Transverse colon (tissue), 4 donors: ENCODE results near the gene SFN. TPM values are rescaled to one million over a fixed set of nuclear protein-coding genes. Genes with fewer than 3 reads are reported as not detected.
A peak's percentile ranks its signal among the peaks of the same experiment; 100 is the strongest.
"Not testable (repeated sequence)": the region's sequence is repeated elsewhere in the genome, so short reads cannot be mapped to it uniquely, and the experiment has no call there.

Experiments
- DNase-seq: peaks from one replicate; pipeline ENCODE4 v3.0.0-alpha.2; 2019
- H3K27ac ChIP-seq, 4 donors: fragments of 200-600 bp; sonication (generic); 2 replicates each; pipeline ENCODE4 v1.5.1; 2016 to 2018; ENCODE audit warnings: inconsistent platforms in 4 of 4
- H3K27me3 ChIP-seq: fragments of 200-600 bp; sonication (generic); 2 replicates; pipeline ENCODE4 v1.5.1; 2017; ENCODE audit warnings: inconsistent platforms
- H3K36me3 ChIP-seq, 4 donors: fragments of 200-600 bp; sonication (generic); 2 replicates each; pipeline ENCODE4 v1.5.1; 2017 to 2019; ENCODE audit warnings: inconsistent platforms in 4 of 4
- H3K4me1 ChIP-seq, 4 donors: fragments of 200-600 bp; sonication (generic); 2 replicates each; pipeline ENCODE4 v1.5.1; 2017 to 2020; ENCODE audit warnings: inconsistent platforms in 4 of 4
- H3K4me3 ChIP-seq, 4 donors: fragments of 200-600 bp; sonication (generic); 1 replicate in 1 of 4; 2 replicates in 3 of 4; pipeline versions ENCODE4 v1.5.1 to v1.6.1; 2017 to 2019; ENCODE audit warnings: inconsistent platforms in 4 of 4
- H3K9me3 ChIP-seq, 2 donors: fragments of 200-600 bp; sonication (generic); 2 replicates each; pipeline ENCODE4 v1.5.1; 2017 to 2019; ENCODE audit warnings: inconsistent platforms in 2 of 2
- EP300 ChIP-seq: sonication (generic); formaldehyde crosslinking; IDR thresholded peaks from one replicate; pipeline ENCODE4 v1.6.1; 2017; ENCODE audit warnings: antibody characterized with exemption, low read depth
- POLR2A ChIP-seq: fragments of 450-650 bp; IDR thresholded peaks from one replicate; pipeline ENCODE4 v1.6.1; 2016; ENCODE audit warnings: antibody characterized with exemption, mild to moderate bottlenecking, moderate library complexity
- POLR2AphosphoS5 ChIP-seq, 3 donors: sonication (generic); formaldehyde crosslinking; IDR thresholded peaks; one replicate each; pipeline ENCODE4 v1.6.1; 2016; ENCODE audit warnings: antibody characterized with exemption in 3 of 3
- WGBS, 2 donors: methylation state at CpG; one replicate each; pipeline ENCODE4 v1.1.5; 2018; ENCODE audit warnings: low coverage in 1 of 2; 5-methylcytosine and 5-hydroxymethylcytosine counted together
- in situ Hi-C, 4 donors: fragments of 200-750 bp; cut with MboI; loops; one replicate each; pipeline versions ENCODE4 v1.15.0 to v1.15.1; 2017; ENCODE audit warnings: low sequenced_read_pairs in 3 of 4, low pct_ligation_motif_present in 1 of 4, low pct_unique_long_range_greater_than_20kb in 1 of 4
- intact Hi-C: fragments of 100-400 bp; cut with DNase I; formaldehyde crosslinking; loops from one replicate; pipeline ENCODE4 v1.15.1; 2023; ENCODE audit warnings: low total_unique reads
- total RNA-seq, 4 donors: library from RNA; depleted of rRNA; stranded (reverse); fragments of >200 nt; gene quantifications; one replicate each; pipeline ENCODE4 v1.1.0, GENCODE V29; 2016
- TF ChIP-seq, protein P1 (sequence below), 5 experiments: fragments of 200-600 bp in 3 of 5; fragments of 450-650 bp in 2 of 5; sonication (generic) in 3 of 5; IDR thresholded peaks; 1 replicate in 2 of 5; 2 replicates in 3 of 5; pipeline ENCODE4 v1.5.1; 2016 to 2017; ENCODE audit warnings: antibody characterized with exemption in 5 of 5, inconsistent platforms in 3 of 5, mild to moderate bottlenecking in 2 of 5, moderate library complexity in 1 of 5

The SFN gene
- total RNA-seq, 4 donors from 2014 or later = 50.2 to 197 (median 163) TPM

DNA sequence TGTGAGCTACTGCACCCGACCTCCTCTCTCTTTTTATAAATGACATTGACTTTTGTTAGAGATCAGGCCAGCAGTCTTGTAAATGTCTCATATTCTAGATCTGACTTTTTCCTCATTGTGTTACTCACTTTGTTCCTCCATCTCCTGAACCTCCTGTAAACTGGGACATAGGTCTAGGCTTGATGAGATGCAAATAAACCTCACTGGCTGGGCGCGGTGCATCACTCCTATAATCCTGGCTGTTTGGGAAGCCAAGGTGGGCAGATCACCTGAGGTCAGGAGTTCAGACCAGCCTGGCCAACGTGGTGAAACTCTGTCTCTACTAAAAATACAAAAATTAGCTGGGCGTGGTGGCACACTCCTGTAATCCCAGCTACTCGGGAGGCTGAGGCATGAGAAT is 15.1 kb upstream of the SFN start:
- H3K9me3 ChIP-seq, in situ Hi-C loops, H3K27me3 ChIP-seq, H3K4me3 ChIP-seq, intact Hi-C loops: not testable (repeated sequence)
- Histone ChIP-seq H3K36me3 (peaks cover 0 to 20% (median 6%) of the 10 kb centered on the region in 4 donors), H3K4me1 (peaks cover 22 to 41% (median 29%) of the 10 kb centered on the region in 4 donors), H3K27ac (peak overlapping the region; percentile 74 to 88 (median 83))
- TF ChIP-seq POLR2AphosphoS5 (IDR thresholded peaks at IDR 0.05) = peak in 1 of 3 donors; percentile 50
- DNase-seq = peak; percentile 64
- 67% methylated on average over 1 to 6 of the region's 6 CpGs for WGBS, 2 donors

- intact Hi-C loops (no loop called here), in situ Hi-C loops (no loop called here)
- Histone ChIP-seq H3K27ac (peak overlapping the region; percentile 74 to 88 (median 83)), H3K9me3 (no peaks in the 10 kb centered on the region), H3K4me1 (peaks cover 26 to 48% (median 30%) of the 10 kb centered on the region in 4 donors), H3K4me3 (no peak overlapping the region), H3K27me3 (no peaks in the 10 kb centered on the region), H3K36me3 (peaks cover 0 to 20% (median 6%) of the 10 kb centered on the region in 4 donors)
- 79 to 80% methylated on average over 1 to 10 of the region's 10 CpGs for WGBS, 2 donors
- TF ChIP-seq EP300 (no peak), POLR2AphosphoS5 (IDR thresholded peaks at IDR 0.05) (no peak), POLR2A (no peak)
- TF ChIP-seq, protein P1, sequence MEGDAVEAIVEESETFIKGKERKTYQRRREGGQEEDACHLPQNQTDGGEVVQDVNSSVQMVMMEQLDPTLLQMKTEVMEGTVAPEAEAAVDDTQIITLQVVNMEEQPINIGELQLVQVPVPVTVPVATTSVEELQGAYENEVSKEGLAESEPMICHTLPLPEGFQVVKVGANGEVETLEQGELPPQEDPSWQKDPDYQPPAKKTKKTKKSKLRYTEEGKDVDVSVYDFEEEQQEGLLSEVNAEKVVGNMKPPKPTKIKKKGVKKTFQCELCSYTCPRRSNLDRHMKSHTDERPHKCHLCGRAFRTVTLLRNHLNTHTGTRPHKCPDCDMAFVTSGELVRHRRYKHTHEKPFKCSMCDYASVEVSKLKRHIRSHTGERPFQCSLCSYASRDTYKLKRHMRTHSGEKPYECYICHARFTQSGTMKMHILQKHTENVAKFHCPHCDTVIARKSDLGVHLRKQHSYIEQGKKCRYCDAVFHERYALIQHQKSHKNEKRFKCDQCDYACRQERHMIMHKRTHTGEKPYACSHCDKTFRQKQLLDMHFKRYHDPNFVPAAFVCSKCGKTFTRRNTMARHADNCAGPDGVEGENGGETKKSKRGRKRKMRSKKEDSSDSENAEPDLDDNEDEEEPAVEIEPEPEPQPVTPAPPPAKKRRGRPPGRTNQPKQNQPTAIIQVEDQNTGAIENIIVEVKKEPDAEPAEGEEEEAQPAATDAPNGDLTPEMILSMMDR (IDR thresholded peaks at IDR 0.05) = no peak
- DNase-seq = no peak
Measured at GRCh38 chr1:26848499-26848898, 14.4 kb upstream of the SFN start.

GRCh38 chr1:26848941-26849774 is 13.8 kb upstream of the SFN start:
- no peaks in the 10 kb centered on the region for H3K27me3 ChIP-seq
- in situ Hi-C loops (no loop called here), intact Hi-C loops (no loop called here)
- H3K27ac ChIP-seq = peak overlapping the region; percentile 74 to 88 (median 83)
- 29% methylated on average over 9 of the region's 10 CpGs; no CpG with 5 or more reads in 1 of the 2 donors for WGBS, 2 donors
- no peaks in the 10 kb centered on the region for H3K9me3 ChIP-seq
- TF ChIP-seq POLR2AphosphoS5 (IDR thresholded peaks at IDR 0.05) = peak; percentile 56 to 88 (median 68)
- peak; percentile 54 for TF ChIP-seq POLR2A
- TF ChIP-seq, protein P1 (IDR thresholded peaks at IDR 0.05) = peak in 1 of 5 experiments; percentile 25
- peak; percentile 86 for TF ChIP-seq EP300
- H3K36me3 ChIP-seq = peaks cover 0 to 20% (median 6%) of the 10 kb centered on the region in 4 donors
- H3K4me3 ChIP-seq = no peak overlapping the region
- H3K4me1 ChIP-seq = peaks cover 26 to 49% (median 30%) of the 10 kb centered on the region in 4 donors
- DNase-seq = peak; percentile 95

DNA sequence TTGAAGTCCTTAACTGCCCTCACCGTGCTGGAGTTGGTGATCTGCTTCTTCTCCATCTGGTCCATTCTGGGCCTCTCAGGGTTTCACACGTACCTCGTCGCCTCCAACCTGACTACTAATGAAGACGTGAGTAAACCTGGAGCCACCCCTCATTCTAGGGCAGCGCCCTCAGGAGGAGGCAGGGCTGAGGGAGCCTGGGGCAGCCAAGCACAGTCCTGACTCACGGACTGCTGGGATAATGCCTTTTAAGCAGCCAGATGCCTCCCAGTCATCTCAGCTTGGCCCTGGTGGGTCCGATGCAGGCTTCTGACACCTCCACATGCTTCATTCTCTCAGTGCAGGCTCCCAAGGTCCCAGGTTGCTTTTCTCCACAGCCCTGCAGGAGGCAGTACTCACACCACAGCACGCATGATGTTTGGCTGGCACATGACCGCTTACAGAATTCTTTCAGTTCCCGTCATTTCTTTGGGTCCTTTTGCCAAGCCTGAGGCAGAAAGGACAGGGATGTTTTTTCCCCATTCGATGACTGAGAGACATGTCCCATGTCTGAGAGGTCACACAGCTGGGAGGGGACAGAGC is 11.8 kb upstream of the SFN start:
- Histone ChIP-seq H3K9me3 (no peaks in the 10 kb centered on the region), H3K4me3 (no peak overlapping the region), H3K27ac (no peak overlapping the region), H3K4me1 (peaks cover 32 to 68% (median 44%) of the 10 kb centered on the region in 4 donors), H3K36me3 (peaks cover 0 to 20% (median 6%) of the 10 kb centered on the region in 4 donors), H3K27me3 (no peaks in the 10 kb centered on the region)
- WGBS, 2 donors = 90% methylated on average over 12 of the region's 12 CpGs; no CpG with 5 or more reads in 1 of the 2 donors
- DNase-seq = no peak
- in situ Hi-C loops = no loop called here
- intact Hi-C loops = no loop called here
- TF ChIP-seq EP300 (no peak), POLR2AphosphoS5 (IDR thresholded peaks at IDR 0.05) (no peak), POLR2A (no peak)
- TF ChIP-seq, protein P1 (IDR thresholded peaks at IDR 0.05) = no peak
